GM21737 (cell line): Measurements from ENCODE around the gene PATZ1.

Experiments
- ATAC-seq: cut with Tn5 transposase; IDR thresholded peaks from one replicate; pipeline ENCODE4 v1.9.1; 2021; ENCODE audit warnings: mild to moderate bottlenecking, moderate library complexity; ENCODE audit not compliant: unreplicated experiment

The PATZ1 gene

GRCh38 chr22:31284281-31285155 is 61.6 kb downstream of the PATZ1 start:
- no peak for ATAC-seq

GRCh38 chr22:31282748-31283468 is 63.2 kb downstream of the PATZ1 start:
- no peak for ATAC-seq

- no peak for ATAC-seq
Measured at GRCh38 chr22:31281733-31282132, 64.4 kb downstream of the PATZ1 start.

- no peak for ATAC-seq
Measured at GRCh38 chr22:31279821-31280505, 66.2 kb downstream of the PATZ1 start.

- no peak for ATAC-seq
Measured at GRCh38 chr22:31279327-31279669, 66.8 kb downstream of the PATZ1 start.

GRCh38 chr22:31278626-31279326 is 67.4 kb downstream of the PATZ1 start:
- ATAC-seq = no peak

- ATAC-seq = no peak
Measured at GRCh38 chr22:31278151-31278621, 68.0 kb downstream of the PATZ1 start.

GRCh38 chr22:31277741-31278140 is 68.4 kb downstream of the PATZ1 start:
- ATAC-seq = no peak

GRCh38 chr22:31276426-31277167 is 69.5 kb downstream of the PATZ1 start:
- ATAC-seq = no peak
